ENCODE measurements around the gene APH1A. TPM values are rescaled to one million over a fixed set of nuclear protein-coding genes. Genes with fewer than 3 reads are reported as not detected.
A peak's percentile ranks its signal among the peaks of the same experiment; 100 is the strongest.

The APH1A gene
- total and polyA plus RNA-seq, 2 of the 13 experiments (the other 11 are each of a cell fraction or from before 2014, with no cell fraction given), result 114 to 130 TPM

DNA sequence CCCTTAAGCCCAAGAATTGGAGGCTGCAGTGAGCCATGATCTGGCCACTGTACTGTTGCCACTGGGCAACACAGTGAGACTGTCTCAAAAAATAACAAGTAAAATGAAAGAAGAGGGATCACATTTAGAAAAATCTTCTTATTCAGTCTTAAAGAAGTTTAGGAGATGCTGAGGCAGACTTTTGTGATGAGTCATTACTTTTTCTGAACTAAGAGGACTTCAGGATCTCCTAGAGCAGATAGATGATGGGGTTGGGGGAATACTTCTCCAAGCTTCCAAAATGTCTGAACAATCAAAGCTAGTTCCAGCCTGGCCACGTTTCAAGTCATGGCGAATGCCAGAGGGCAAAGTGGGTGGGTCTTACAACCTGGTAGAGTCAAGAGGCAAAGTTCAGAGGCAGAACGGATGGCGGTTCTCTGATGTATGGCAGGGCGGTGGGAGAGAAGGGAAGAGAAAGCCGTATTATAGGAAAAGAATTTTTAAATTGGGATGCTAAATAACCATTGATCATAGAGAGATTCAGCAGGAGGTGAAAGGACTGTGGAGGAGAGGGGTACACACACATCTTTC is 11.4 kb upstream of the APH1A start (continued):
- TF ChIP-seq, protein P1, sequence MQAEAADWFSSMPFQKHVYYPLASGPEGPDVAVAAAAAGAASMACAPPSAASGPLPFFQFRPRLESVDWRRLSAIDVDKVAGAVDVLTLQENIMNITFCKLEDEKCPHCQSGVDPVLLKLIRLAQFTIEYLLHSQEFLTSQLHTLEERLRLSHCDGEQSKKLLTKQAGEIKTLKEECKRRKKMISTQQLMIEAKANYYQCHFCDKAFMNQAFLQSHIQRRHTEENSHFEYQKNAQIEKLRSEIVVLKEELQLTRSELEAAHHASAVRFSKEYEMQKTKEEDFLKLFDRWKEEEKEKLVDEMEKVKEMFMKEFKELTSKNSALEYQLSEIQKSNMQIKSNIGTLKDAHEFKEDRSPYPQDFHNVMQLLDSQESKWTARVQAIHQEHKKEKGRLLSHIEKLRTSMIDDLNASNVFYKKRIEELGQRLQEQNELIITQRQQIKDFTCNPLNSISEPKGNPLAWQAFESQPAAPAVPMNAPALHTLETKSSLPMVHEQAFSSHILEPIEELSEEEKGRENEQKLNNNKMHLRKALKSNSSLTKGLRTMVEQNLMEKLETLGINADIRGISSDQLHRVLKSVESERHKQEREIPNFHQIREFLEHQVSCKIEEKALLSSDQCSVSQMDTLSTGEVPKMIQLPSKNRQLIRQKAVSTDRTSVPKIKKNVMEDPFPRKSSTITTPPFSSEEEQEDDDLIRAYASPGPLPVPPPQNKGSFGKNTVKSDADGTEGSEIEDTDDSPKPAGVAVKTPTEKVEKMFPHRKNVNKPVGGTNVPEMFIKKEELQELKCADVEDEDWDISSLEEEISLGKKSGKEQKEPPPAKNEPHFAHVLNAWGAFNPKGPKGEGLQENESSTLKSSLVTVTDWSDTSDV (CRISPR knock-in tag; IDR thresholded peaks at IDR 0.05), result no peak
- TF ChIP-seq ZMAT3 (CRISPR knock-in tag; conservative IDR thresholded peaks at IDR 0.05) (no peak), ZNF598 (CRISPR knock-in tag; IDR thresholded peaks at IDR 0.05; ENCODE audit: borderline replicate concordance) (no peak), ZNF501 (CRISPR knock-in tag; IDR thresholded peaks at IDR 0.05) (no peak), ZNF530 (CRISPR knock-in tag; IDR thresholded peaks at IDR 0.05; ENCODE audit: low read depth) (no peak), REL (CRISPR knock-in tag; conservative IDR thresholded peaks at IDR 0.05) (no peak), POLR2AphosphoS5 (IDR thresholded peaks at IDR 0.05; ENCODE audit: low read depth, low read length) (peak; percentile 50; the same call in 1 of the 2 replicates), HCFC1 (IDR thresholded peaks at IDR 0.05; ENCODE audit: low read depth, low read length) (no peak), HOXA3 (CRISPR knock-in tag; IDR thresholded peaks at IDR 0.05) (peak; percentile 57; the same call in 1 of the 2 replicates)
- TF ChIP-seq, protein P2, sequence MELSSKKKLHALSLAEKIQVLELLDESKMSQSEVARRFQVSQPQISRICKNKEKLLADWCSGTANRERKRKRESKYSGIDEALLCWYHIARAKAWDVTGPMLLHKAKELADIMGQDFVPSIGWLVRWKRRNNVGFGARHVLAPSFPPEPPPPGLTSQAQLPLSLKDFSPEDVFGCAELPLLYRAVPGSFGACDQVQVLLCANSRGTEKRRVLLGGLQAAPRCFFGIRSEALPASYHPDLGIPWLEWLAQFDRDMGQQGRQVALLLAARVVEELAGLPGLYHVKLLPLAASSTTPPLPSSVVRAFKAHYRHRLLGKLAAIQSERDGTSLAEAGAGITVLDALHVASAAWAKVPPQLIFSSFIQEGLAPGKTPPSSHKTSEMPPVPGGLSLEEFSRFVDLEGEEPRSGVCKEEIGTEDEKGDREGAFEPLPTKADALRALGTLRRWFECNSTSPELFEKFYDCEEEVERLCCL (CRISPR knock-in tag; IDR thresholded peaks at IDR 0.05; ENCODE audit: borderline replicate concordance), result no peak
- TF ChIP-seq, protein P3, sequence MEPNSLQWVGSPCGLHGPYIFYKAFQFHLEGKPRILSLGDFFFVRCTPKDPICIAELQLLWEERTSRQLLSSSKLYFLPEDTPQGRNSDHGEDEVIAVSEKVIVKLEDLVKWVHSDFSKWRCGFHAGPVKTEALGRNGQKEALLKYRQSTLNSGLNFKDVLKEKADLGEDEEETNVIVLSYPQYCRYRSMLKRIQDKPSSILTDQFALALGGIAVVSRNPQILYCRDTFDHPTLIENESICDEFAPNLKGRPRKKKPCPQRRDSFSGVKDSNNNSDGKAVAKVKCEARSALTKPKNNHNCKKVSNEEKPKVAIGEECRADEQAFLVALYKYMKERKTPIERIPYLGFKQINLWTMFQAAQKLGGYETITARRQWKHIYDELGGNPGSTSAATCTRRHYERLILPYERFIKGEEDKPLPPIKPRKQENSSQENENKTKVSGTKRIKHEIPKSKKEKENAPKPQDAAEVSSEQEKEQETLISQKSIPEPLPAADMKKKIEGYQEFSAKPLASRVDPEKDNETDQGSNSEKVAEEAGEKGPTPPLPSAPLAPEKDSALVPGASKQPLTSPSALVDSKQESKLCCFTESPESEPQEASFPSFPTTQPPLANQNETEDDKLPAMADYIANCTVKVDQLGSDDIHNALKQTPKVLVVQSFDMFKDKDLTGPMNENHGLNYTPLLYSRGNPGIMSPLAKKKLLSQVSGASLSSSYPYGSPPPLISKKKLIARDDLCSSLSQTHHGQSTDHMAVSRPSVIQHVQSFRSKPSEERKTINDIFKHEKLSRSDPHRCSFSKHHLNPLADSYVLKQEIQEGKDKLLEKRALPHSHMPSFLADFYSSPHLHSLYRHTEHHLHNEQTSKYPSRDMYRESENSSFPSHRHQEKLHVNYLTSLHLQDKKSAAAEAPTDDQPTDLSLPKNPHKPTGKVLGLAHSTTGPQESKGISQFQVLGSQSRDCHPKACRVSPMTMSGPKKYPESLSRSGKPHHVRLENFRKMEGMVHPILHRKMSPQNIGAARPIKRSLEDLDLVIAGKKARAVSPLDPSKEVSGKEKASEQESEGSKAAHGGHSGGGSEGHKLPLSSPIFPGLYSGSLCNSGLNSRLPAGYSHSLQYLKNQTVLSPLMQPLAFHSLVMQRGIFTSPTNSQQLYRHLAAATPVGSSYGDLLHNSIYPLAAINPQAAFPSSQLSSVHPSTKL (CRISPR knock-in tag; IDR thresholded peaks at IDR 0.05), result 0 out of 2 replicates have a peak, but pooled peaks have one; percentile 10
- TF ChIP-seq, protein P4, sequence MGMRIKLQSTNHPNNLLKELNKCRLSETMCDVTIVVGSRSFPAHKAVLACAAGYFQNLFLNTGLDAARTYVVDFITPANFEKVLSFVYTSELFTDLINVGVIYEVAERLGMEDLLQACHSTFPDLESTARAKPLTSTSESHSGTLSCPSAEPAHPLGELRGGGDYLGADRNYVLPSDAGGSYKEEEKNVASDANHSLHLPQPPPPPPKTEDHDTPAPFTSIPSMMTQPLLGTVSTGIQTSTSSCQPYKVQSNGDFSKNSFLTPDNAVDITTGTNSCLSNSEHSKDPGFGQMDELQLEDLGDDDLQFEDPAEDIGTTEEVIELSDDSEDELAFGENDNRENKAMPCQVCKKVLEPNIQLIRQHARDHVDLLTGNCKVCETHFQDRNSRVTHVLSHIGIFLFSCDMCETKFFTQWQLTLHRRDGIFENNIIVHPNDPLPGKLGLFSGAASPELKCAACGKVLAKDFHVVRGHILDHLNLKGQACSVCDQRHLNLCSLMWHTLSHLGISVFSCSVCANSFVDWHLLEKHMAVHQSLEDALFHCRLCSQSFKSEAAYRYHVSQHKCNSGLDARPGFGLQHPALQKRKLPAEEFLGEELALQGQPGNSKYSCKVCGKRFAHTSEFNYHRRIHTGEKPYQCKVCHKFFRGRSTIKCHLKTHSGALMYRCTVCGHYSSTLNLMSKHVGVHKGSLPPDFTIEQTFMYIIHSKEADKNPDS (CRISPR knock-in tag; IDR thresholded peaks at IDR 0.05), result no peak
- TF ChIP-seq, protein P5, sequence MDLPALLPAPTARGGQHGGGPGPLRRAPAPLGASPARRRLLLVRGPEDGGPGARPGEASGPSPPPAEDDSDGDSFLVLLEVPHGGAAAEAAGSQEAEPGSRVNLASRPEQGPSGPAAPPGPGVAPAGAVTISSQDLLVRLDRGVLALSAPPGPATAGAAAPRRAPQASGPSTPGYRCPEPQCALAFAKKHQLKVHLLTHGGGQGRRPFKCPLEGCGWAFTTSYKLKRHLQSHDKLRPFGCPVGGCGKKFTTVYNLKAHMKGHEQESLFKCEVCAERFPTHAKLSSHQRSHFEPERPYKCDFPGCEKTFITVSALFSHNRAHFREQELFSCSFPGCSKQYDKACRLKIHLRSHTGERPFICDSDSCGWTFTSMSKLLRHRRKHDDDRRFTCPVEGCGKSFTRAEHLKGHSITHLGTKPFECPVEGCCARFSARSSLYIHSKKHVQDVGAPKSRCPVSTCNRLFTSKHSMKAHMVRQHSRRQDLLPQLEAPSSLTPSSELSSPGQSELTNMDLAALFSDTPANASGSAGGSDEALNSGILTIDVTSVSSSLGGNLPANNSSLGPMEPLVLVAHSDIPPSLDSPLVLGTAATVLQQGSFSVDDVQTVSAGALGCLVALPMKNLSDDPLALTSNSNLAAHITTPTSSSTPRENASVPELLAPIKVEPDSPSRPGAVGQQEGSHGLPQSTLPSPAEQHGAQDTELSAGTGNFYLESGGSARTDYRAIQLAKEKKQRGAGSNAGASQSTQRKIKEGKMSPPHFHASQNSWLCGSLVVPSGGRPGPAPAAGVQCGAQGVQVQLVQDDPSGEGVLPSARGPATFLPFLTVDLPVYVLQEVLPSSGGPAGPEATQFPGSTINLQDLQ (CRISPR knock-in tag; IDR thresholded peaks at IDR 0.05), result no peak
- TF ChIP-seq, protein P6, sequence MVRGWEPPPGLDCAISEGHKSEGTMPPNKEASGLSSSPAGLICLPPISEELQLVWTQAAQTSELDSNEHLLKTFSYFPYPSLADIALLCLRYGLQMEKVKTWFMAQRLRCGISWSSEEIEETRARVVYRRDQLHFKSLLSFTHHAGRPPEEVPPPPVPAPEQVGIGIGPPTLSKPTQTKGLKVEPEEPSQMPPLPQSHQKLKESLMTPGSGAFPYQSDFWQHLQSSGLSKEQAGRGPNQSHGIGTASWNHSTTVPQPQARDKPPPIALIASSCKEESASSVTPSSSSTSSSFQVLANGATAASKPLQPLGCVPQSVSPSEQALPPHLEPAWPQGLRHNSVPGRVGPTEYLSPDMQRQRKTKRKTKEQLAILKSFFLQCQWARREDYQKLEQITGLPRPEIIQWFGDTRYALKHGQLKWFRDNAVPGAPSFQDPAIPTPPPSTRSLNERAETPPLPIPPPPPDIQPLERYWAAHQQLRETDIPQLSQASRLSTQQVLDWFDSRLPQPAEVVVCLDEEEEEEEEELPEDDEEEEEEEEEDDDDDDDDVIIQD (CRISPR knock-in tag; IDR thresholded peaks at IDR 0.05; ENCODE audit: low read depth), result peak; percentile 53; the same call in 1 of the 2 replicates

Data from HepG2 (cell line).